Muscle of arm (tissue), 12 donors: ENCODE results near the gene PRKD1. TPM values are rescaled to one million over a fixed set of nuclear protein-coding genes. Genes with fewer than 3 reads are reported as not detected.
"Not testable (repeated sequence)": the region's sequence is repeated elsewhere in the genome, so short reads cannot be mapped to it uniquely, and the experiment has no call there.

ENCODE experiments used
- DNase-seq: peaks from one replicate; pipeline ENCODE4 v3.0.0-alpha.2; 2013
- polyA plus RNA-seq, 12 donors: library from polyadenylated mRNA; unstranded; fragments of 120-200 nt; gene quantifications; one replicate each; pipeline ENCODE4 v1.2.1, GENCODE V29; 2013; ENCODE audit not compliant: insufficient read length in 12 of 12

PRKD1 gene
- polyA plus RNA-seq, 12 donors = 13.0 to 32.8 (median 25.5) TPM; not detected in 1

GRCh38 chr14:29839691-29840090 is 88.0 kb downstream of the PRKD1 start:
- DNase-seq = not testable (repeated sequence)

- DNase-seq = no peak
These were observed 88.9 kb downstream of the PRKD1 start for GRCh38 chr14:29838752-29839151.

GRCh38 chr14:29836395-29836794 is 91.3 kb downstream of the PRKD1 start:
- no peak for DNase-seq

- no peak for DNase-seq
These were observed 95.6 kb downstream of the PRKD1 start for GRCh38 chr14:29832042-29832441.

- DNase-seq = no peak
These were observed 97.8 kb downstream of the PRKD1 start for GRCh38 chr14:29829851-29830250.

GRCh38 chr14:29823816-29824215 is 103.8 kb downstream of the PRKD1 start:
- no peak for DNase-seq

- DNase-seq = no peak
These were observed 105.3 kb downstream of the PRKD1 start for GRCh38 chr14:29822430-29822709.

- no peak for DNase-seq
These were observed 105.8 kb downstream of the PRKD1 start for GRCh38 chr14:29821661-29822429.

- no peak for DNase-seq
These were observed 106.4 kb downstream of the PRKD1 start for GRCh38 chr14:29821242-29821641.

- no peak for DNase-seq
These were observed 106.9 kb downstream of the PRKD1 start for GRCh38 chr14:29820785-29821184.

- DNase-seq = no peak
These were observed 109.8 kb downstream of the PRKD1 start for GRCh38 chr14:29817767-29818405.

- DNase-seq = peak; percentile 52
These were observed 112.5 kb downstream of the PRKD1 start for GRCh38 chr14:29815016-29815674.

GRCh38 chr14:29814156-29815015 is 113.3 kb downstream of the PRKD1 start:
- DNase-seq = peak; percentile 78

GRCh38 chr14:29810682-29811081 is 117.0 kb downstream of the PRKD1 start:
- DNase-seq = no peak

GRCh38 chr14:29810064-29810463 is 117.6 kb downstream of the PRKD1 start:
- DNase-seq = no peak

- no peak for DNase-seq
These were observed 121.5 kb downstream of the PRKD1 start for GRCh38 chr14:29806124-29806517.

GRCh38 chr14:29805415-29806123 is 122.1 kb downstream of the PRKD1 start:
- no peak for DNase-seq

- DNase-seq = no peak
These were observed 123.0 kb downstream of the PRKD1 start for GRCh38 chr14:29804481-29805266.

- no peak for DNase-seq
These were observed 124.6 kb downstream of the PRKD1 start for GRCh38 chr14:29803045-29803444.

GRCh38 chr14:29802211-29802610 is 125.4 kb downstream of the PRKD1 start:
- DNase-seq = no peak

GRCh38 chr14:29800961-29801360 is 126.7 kb downstream of the PRKD1 start:
- DNase-seq = no peak
